GM23338 (cell line): ENCODE results near the gene CABCOCO1. TPM values are rescaled to one million over a fixed set of nuclear protein-coding genes. Genes with fewer than 3 reads are reported as not detected.

ENCODE experiments used
- ATAC-seq: fragments of 200-7000 bp; cut with Tn5 transposase; 3 replicates; pipeline ENCODE4 v1.9.1; 2020
- DNase-seq: peaks from one replicate; pipeline ENCODE4 v3.0.0-alpha.2; 2015; ENCODE audit warnings: low spot score
- H2AFZ ChIP-seq: fragments of 200-600 bp; sonication (generic); 2 replicates; pipeline ENCODE4 v1.8.0; 2016; ENCODE audit warnings: antibody characterized with exemption, mild to moderate bottlenecking, moderate library complexity
- H3F3A ChIP-seq: fragments of 200-600 bp; sonication (generic); replicated peaks from 2 replicates; pipeline ENCODE4 v1.8.0; 2017; ENCODE audit warnings: antibody characterized with exemption, mixed run types, low read depth
- H3K27ac ChIP-seq: fragments of 200-600 bp; sonication (generic); 2 replicates; pipeline ENCODE4 v1.6.1; 2016; ENCODE audit warnings: low read depth
- H3K27me3 ChIP-seq: fragments of 200-600 bp; sonication (generic); 2 replicates; pipeline ENCODE4 v1.8.0; 2016; ENCODE audit warnings: mild to moderate bottlenecking, mixed run types, moderate library complexity; ENCODE audit not compliant: insufficient read depth
- H3K36me3 ChIP-seq: fragments of 200-600 bp; sonication (generic); 2 replicates; pipeline ENCODE4 v1.8.0; 2016; ENCODE audit warnings: mild to moderate bottlenecking; ENCODE audit not compliant: insufficient read depth
- H3K4me1 ChIP-seq: fragments of 200-600 bp; sonication (generic); 2 replicates; pipeline ENCODE4 v1.8.0; 2016; ENCODE audit warnings: mild to moderate bottlenecking, moderate library complexity; ENCODE audit not compliant: insufficient read depth
- H3K4me2 ChIP-seq: fragments of 200-600 bp; sonication (generic); 2 replicates; pipeline ENCODE4 v1.7.1; 2017; ENCODE audit warnings: mixed run types
- H3K4me3 ChIP-seq: fragments of 200-600 bp; sonication (generic); 2 replicates; pipeline ENCODE4 v1.6.1; 2016; ENCODE audit warnings: mixed run types
- H3K79me2 ChIP-seq: fragments of 200-600 bp; sonication (generic); replicated peaks from 2 replicates; pipeline ENCODE4 v1.8.0; 2017; ENCODE audit warnings: mild to moderate bottlenecking; ENCODE audit not compliant: insufficient read depth
- H3K9me2 ChIP-seq: fragments of 200-600 bp; sonication (generic); 2 replicates; pipeline ENCODE4 v1.8.0; 2017; ENCODE audit not compliant: insufficient read depth
- H4K20me1 ChIP-seq: fragments of 200-600 bp; sonication (generic); replicated peaks from 2 replicates; pipeline ENCODE4 v1.8.0; 2017; ENCODE audit warnings: mild to moderate bottlenecking; ENCODE audit not compliant: insufficient read depth
- H3K27ac Mint-ChIP-seq: 2 replicates; pipeline ENCODE4 v1.8.0; 2020; ENCODE audit warnings: inconsistent platforms, mild to moderate bottlenecking, moderate library complexity, mixed read lengths
- H3K27me3 Mint-ChIP-seq: 3 replicates; pipeline ENCODE4 v1.8.0; 2022; ENCODE audit warnings: low read depth, mild to moderate bottlenecking, moderate library complexity, mixed read lengths, inconsistent platforms; ENCODE audit not compliant: insufficient read depth, poor library complexity
- H3K36me3 Mint-ChIP-seq: 3 replicates; pipeline ENCODE4 v1.8.0; 2021; ENCODE audit warnings: low read depth, mild to moderate bottlenecking, inconsistent platforms, moderate library complexity, mixed read lengths
- H3K4me1 Mint-ChIP-seq: 3 replicates; pipeline ENCODE4 v1.8.0; 2020; ENCODE audit warnings: mild to moderate bottlenecking, inconsistent platforms, mixed read lengths
- H3K4me3 Mint-ChIP-seq: 3 replicates; pipeline ENCODE4 v1.8.0; 2021; ENCODE audit warnings: moderate library complexity, mild to moderate bottlenecking, inconsistent platforms, mixed read lengths
- H3K9me3 Mint-ChIP-seq: 3 replicates; pipeline ENCODE4 v1.8.0; 2020; ENCODE audit warnings: moderate library complexity, mild to moderate bottlenecking, inconsistent platforms, mixed read lengths
- CREB1 ChIP-seq: fragments of 250-450 bp; sonication (Bioruptor Pico); IDR thresholded peaks from 2 replicates; pipeline ENCODE4 v1.5.0; 2020; ENCODE audit warnings: low read depth, mild to moderate bottlenecking, moderate library complexity
- EZH2 ChIP-seq: fragments of 200-600 bp; sonication (generic); IDR thresholded peaks from one replicate; pipeline ENCODE4 v1.8.0; 2017; ENCODE audit warnings: antibody characterized with exemption, mild to moderate bottlenecking, low read depth; ENCODE audit not compliant: unreplicated experiment
- EZH2phosphoT487 ChIP-seq: fragments of 200-600 bp; sonication (generic); IDR thresholded peaks from one replicate; pipeline ENCODE4 v1.8.1; 2018; ENCODE audit warnings: antibody characterized with exemption; ENCODE audit not compliant: unreplicated experiment
- JUNB ChIP-seq: IDR thresholded peaks from one replicate; pipeline ENCODE4 v1.6.1; 2016; ENCODE audit warnings: antibody characterized with exemption; ENCODE audit not compliant: unreplicated experiment
- NANOG ChIP-seq: IDR thresholded peaks from 2 replicates; pipeline ENCODE4 v1.6.1; 2016; ENCODE audit warnings: antibody characterized with exemption, borderline replicate concordance
- POLR2AphosphoS5 ChIP-seq: IDR thresholded peaks from 2 replicates; pipeline ENCODE4 v1.6.1; 2016; ENCODE audit warnings: antibody characterized with exemption, low read depth
- STAT1 ChIP-seq: IDR thresholded peaks from one replicate; pipeline ENCODE4 v1.6.1; 2016; ENCODE audit warnings: antibody characterized with exemption; ENCODE audit not compliant: unreplicated experiment
- ZNF114 ChIP-seq: fragments of 250-450 bp; sonication (Bioruptor Pico); IDR thresholded peaks from 2 replicates; pipeline ENCODE4 v1.5.0; 2020; ENCODE audit warnings: mild to moderate bottlenecking, moderate library complexity
- ZNF331 ChIP-seq: fragments of 250-450 bp; sonication (Bioruptor Pico); IDR thresholded peaks from 2 replicates; pipeline ENCODE4 v1.5.0; 2020; ENCODE audit warnings: low read depth, mild to moderate bottlenecking, moderate library complexity
- polyA plus RNA-seq: library from polyadenylated mRNA; unstranded; fragments of >200 nt; fragmentation: Nextera tagmentation; extraction: Ambion mirVana; gene quantifications from 2 replicates; pipeline ENCODE4 v1.2.1, GENCODE V29; 2016
- total RNA-seq: library from RNA; depleted of rRNA; stranded (reverse); fragments of >200 nt; shearing (Covaris generic); gene quantifications from 2 replicates; pipeline ENCODE4 v1.2.3, GENCODE V29; 2014
- TF ChIP-seq, protein P1 (sequence below): IDR thresholded peaks from 2 replicates; pipeline ENCODE4 v1.6.1; 2016; ENCODE audit warnings: antibody characterized with exemption
- TF ChIP-seq, protein P2 (sequence below): IDR thresholded peaks from one replicate; pipeline ENCODE4 v1.6.1; 2018; ENCODE audit warnings: antibody characterized with exemption; ENCODE audit not compliant: unreplicated experiment
- TF ChIP-seq, protein P3 (sequence below): fragments of 250-450 bp; sonication (Bioruptor Pico); IDR thresholded peaks from 2 replicates; pipeline ENCODE4 v1.5.0; 2020; ENCODE audit warnings: mild to moderate bottlenecking, moderate library complexity
- TF ChIP-seq, protein P4 (sequence below), 2 experiments: fragments of 200-600 bp in 1 of 2; sonication (generic) in 1 of 2; conservative IDR thresholded peaks; 2 replicates each; pipeline versions ENCODE4 v1.5.1 to v1.6.1; 2016 to 2017; ENCODE audit warnings: antibody characterized with exemption in 2 of 2, low read depth in 2 of 2, mild to moderate bottlenecking in 2 of 2, moderate library complexity in 1 of 2

CABCOCO1 gene
- total and polyA plus RNA-seq, 2 experiments from 2014 or later = not detected

DNA sequence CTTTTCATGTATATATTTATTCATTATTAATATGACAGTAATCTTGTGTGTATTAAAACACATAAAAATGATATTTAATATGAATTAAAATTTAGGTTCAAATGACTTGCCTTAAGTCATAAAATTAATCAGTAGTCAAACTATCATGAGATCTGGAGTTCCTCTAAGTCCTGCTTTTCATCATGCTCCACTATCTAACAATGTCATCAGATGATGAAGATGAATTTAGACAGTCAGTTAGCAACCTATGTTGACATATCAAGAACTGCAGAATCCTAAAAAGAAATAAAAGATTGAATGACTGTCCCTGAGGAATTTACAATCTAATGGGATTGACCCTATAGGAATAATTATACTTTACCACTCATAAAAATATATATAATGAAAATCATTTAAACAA is 7.1 kb downstream of the CABCOCO1 start:
- Mint-ChIP-seq H3K36me3 (no peaks in the 10 kb centered on the region), H3K27ac (no peak overlapping the region), H3K9me3 (no peaks in the 10 kb centered on the region), H3K4me1 (no peaks in the 10 kb centered on the region), H3K27me3 (no peaks in the 10 kb centered on the region), H3K4me3 (no peak overlapping the region)
- Histone ChIP-seq H2AFZ (no peak overlapping the region), H3K79me2 (no peaks in the 10 kb centered on the region), H3F3A (no peaks in the 10 kb centered on the region), H3K4me2 (no peak overlapping the region), H3K27me3 (no peaks in the 10 kb centered on the region), H3K36me3 (no peaks in the 10 kb centered on the region), H3K4me3 (no peak overlapping the region), H3K4me1 (no peaks in the 10 kb centered on the region), H4K20me1 (no peaks in the 10 kb centered on the region), H3K27ac (no peak overlapping the region), H3K9me2 (no peaks in the 10 kb centered on the region)
- TF ChIP-seq, protein P1, sequence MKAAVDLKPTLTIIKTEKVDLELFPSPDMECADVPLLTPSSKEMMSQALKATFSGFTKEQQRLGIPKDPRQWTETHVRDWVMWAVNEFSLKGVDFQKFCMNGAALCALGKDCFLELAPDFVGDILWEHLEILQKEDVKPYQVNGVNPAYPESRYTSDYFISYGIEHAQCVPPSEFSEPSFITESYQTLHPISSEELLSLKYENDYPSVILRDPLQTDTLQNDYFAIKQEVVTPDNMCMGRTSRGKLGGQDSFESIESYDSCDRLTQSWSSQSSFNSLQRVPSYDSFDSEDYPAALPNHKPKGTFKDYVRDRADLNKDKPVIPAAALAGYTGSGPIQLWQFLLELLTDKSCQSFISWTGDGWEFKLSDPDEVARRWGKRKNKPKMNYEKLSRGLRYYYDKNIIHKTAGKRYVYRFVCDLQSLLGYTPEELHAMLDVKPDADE = no peak
- TF ChIP-seq JUNB = no peak
- TF ChIP-seq POLR2AphosphoS5 = no peak
- no peak for TF ChIP-seq ZNF114 (CRISPR knock-in tag)
- no peak for TF ChIP-seq NANOG
- TF ChIP-seq, protein P2, sequence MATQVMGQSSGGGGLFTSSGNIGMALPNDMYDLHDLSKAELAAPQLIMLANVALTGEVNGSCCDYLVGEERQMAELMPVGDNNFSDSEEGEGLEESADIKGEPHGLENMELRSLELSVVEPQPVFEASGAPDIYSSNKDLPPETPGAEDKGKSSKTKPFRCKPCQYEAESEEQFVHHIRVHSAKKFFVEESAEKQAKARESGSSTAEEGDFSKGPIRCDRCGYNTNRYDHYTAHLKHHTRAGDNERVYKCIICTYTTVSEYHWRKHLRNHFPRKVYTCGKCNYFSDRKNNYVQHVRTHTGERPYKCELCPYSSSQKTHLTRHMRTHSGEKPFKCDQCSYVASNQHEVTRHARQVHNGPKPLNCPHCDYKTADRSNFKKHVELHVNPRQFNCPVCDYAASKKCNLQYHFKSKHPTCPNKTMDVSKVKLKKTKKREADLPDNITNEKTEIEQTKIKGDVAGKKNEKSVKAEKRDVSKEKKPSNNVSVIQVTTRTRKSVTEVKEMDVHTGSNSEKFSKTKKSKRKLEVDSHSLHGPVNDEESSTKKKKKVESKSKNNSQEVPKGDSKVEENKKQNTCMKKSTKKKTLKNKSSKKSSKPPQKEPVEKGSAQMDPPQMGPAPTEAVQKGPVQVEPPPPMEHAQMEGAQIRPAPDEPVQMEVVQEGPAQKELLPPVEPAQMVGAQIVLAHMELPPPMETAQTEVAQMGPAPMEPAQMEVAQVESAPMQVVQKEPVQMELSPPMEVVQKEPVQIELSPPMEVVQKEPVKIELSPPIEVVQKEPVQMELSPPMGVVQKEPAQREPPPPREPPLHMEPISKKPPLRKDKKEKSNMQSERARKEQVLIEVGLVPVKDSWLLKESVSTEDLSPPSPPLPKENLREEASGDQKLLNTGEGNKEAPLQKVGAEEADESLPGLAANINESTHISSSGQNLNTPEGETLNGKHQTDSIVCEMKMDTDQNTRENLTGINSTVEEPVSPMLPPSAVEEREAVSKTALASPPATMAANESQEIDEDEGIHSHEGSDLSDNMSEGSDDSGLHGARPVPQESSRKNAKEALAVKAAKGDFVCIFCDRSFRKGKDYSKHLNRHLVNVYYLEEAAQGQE = no peak
- no peak for TF ChIP-seq STAT1
- TF ChIP-seq, protein P3, sequence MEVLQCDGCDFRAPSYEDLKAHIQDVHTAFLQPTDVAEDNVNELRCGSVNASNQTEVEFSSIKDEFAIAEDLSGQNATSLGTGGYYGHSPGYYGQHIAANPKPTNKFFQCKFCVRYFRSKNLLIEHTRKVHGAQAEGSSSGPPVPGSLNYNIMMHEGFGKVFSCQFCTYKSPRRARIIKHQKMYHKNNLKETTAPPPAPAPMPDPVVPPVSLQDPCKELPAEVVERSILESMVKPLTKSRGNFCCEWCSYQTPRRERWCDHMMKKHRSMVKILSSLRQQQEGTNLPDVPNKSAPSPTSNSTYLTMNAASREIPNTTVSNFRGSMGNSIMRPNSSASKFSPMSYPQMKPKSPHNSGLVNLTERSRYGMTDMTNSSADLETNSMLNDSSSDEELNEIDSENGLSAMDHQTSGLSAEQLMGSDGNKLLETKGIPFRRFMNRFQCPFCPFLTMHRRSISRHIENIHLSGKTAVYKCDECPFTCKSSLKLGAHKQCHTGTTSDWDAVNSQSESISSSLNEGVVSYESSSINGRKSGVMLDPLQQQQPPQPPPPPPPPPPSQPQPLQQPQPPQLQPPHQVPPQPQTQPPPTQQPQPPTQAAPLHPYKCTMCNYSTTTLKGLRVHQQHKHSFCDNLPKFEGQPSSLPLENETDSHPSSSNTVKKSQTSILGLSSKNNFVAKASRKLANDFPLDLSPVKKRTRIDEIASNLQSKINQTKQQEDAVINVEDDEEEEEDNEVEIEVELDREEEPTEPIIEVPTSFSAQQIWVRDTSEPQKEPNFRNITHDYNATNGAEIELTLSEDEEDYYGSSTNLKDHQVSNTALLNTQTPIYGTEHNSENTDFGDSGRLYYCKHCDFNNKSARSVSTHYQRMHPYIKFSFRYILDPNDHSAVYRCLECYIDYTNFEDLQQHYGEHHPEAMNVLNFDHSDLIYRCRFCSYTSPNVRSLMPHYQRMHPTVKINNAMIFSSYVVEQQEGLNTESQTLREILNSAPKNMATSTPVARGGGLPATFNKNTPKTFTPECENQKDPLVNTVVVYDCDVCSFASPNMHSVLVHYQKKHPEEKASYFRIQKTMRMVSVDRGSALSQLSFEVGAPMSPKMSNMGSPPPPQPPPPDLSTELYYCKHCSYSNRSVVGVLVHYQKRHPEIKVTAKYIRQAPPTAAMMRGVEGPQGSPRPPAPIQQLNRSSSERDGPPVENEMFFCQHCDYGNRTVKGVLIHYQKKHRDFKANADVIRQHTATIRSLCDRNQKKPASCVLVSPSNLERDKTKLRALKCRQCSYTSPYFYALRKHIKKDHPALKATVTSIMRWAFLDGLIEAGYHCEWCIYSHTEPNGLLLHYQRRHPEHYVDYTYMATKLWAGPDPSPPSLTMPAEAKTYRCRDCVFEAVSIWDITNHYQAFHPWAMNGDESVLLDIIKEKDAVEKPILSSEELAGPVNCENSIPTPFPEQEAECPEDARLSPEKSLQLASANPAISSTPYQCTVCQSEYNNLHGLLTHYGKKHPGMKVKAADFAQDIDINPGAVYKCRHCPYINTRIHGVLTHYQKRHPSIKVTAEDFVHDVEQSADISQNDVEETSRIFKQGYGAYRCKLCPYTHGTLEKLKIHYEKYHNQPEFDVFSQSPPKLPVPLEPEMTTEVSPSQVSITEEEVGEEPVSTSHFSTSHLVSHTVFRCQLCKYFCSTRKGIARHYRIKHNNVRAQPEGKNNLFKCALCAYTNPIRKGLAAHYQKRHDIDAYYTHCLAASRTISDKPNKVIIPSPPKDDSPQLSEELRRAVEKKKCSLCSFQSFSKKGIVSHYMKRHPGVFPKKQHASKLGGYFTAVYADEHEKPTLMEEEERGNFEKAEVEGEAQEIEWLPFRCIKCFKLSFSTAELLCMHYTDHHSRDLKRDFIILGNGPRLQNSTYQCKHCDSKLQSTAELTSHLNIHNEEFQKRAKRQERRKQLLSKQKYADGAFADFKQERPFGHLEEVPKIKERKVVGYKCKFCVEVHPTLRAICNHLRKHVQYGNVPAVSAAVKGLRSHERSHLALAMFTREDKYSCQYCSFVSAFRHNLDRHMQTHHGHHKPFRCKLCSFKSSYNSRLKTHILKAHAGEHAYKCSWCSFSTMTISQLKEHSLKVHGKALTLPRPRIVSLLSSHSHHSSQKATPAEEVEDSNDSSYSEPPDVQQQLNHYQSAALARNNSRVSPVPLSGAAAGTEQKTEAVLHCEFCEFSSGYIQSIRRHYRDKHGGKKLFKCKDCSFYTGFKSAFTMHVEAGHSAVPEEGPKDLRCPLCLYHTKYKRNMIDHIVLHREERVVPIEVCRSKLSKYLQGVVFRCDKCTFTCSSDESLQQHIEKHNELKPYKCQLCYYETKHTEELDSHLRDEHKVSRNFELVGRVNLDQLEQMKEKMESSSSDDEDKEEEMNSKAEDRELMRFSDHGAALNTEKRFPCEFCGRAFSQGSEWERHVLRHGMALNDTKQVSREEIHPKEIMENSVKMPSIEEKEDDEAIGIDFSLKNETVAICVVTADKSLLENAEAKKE (CRISPR knock-in tag) = no peak
- no peak for TF ChIP-seq EZH2
- TF ChIP-seq, protein P4, sequence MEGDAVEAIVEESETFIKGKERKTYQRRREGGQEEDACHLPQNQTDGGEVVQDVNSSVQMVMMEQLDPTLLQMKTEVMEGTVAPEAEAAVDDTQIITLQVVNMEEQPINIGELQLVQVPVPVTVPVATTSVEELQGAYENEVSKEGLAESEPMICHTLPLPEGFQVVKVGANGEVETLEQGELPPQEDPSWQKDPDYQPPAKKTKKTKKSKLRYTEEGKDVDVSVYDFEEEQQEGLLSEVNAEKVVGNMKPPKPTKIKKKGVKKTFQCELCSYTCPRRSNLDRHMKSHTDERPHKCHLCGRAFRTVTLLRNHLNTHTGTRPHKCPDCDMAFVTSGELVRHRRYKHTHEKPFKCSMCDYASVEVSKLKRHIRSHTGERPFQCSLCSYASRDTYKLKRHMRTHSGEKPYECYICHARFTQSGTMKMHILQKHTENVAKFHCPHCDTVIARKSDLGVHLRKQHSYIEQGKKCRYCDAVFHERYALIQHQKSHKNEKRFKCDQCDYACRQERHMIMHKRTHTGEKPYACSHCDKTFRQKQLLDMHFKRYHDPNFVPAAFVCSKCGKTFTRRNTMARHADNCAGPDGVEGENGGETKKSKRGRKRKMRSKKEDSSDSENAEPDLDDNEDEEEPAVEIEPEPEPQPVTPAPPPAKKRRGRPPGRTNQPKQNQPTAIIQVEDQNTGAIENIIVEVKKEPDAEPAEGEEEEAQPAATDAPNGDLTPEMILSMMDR (conservative IDR thresholded peaks at IDR 0.05; ENCODE audit: low read depth in 2 of 2) = no peak
- no peak for TF ChIP-seq ZNF331
- TF ChIP-seq EZH2phosphoT487 = no peak
- TF ChIP-seq CREB1 (CRISPR knock-in tag) = no peak
- ATAC-seq (no peak), DNase-seq (no peak)
